CD8-positive, alpha-beta memory T cell (primary cell): ENCODE data around the gene CMBL. TPM values are rescaled to one million over a fixed set of nuclear protein-coding genes. Genes with fewer than 3 reads are reported as not detected.

Source experiments
- CTCF ChIA-PET: fragments of 350-600 bp; sonication (Branson Sonifier 250); formaldehyde crosslinking; loops from one replicate; lab custom pipeline; 2021; ENCODE audit warnings: antibody characterized with exemption; lab: Charles Lee
- POLR2A ChIA-PET: fragments of 350-600 bp; sonication (Branson Sonifier 250); formaldehyde crosslinking; loops from one replicate; lab custom pipeline; 2021; ENCODE audit warnings: antibody characterized with exemption; lab: Charles Lee
- DNase-seq, 5 donors: peaks; one replicate each; pipeline versions ENCODE4 v3.0.0 to v3.0.0-alpha.2; 2020 to 2022; ENCODE audit warnings: mixed read lengths in 1 of 5
- H3K27ac ChIP-seq: one replicate; pipeline ENCODE4 v1.7.0; 2013; ENCODE audit warnings: low read depth, mild to moderate bottlenecking, low read length, moderate library complexity
- H3K27me3 ChIP-seq: 2 replicates; pipeline ENCODE4 v1.7.0; 2013; ENCODE audit warnings: low read length, mild to moderate bottlenecking; ENCODE audit not compliant: insufficient read depth, poor library complexity, severe bottlenecking
- H3K36me3 ChIP-seq: 2 replicates; pipeline ENCODE4 v1.7.0; 2013; ENCODE audit warnings: mild to moderate bottlenecking, low read length, moderate library complexity; ENCODE audit not compliant: insufficient read depth
- H3K4me1 ChIP-seq: 2 replicates; pipeline ENCODE4 v1.7.0; 2013; ENCODE audit warnings: mild to moderate bottlenecking, low read length, moderate library complexity; ENCODE audit not compliant: insufficient read depth
- H3K4me3 ChIP-seq: 2 replicates; pipeline ENCODE4 v1.7.0; 2013; ENCODE audit warnings: mild to moderate bottlenecking, low read length
- H3K9me3 ChIP-seq: 2 replicates; pipeline ENCODE4 v1.7.0; 2013; ENCODE audit warnings: mild to moderate bottlenecking, low read length
- H3K27ac Mint-ChIP-seq, 8 donors: one replicate each; pipeline ENCODE4 v1.8.0; 2020 to 2021; ENCODE audit warnings: mixed read lengths in 8 of 8, mild to moderate bottlenecking in 6 of 8, inconsistent platforms in 3 of 8, moderate library complexity in 3 of 8
- H3K27me3 Mint-ChIP-seq, 2 donors: one replicate each; pipeline ENCODE4 v1.8.0; 2020 to 2021; ENCODE audit warnings: mixed read lengths in 2 of 2, mild to moderate bottlenecking in 1 of 2, moderate library complexity in 1 of 2
- H3K36me3 Mint-ChIP-seq, 3 donors: one replicate each; pipeline ENCODE4 v1.8.0; 2020 to 2021; ENCODE audit warnings: mixed read lengths in 3 of 3, inconsistent platforms in 1 of 3, mild to moderate bottlenecking in 1 of 3
- H3K4me1 Mint-ChIP-seq, 3 donors: one replicate each; pipeline ENCODE4 v1.8.0; 2020 to 2021; ENCODE audit warnings: mixed read lengths in 3 of 3, inconsistent platforms in 1 of 3, mild to moderate bottlenecking in 1 of 3
- H3K4me3 Mint-ChIP-seq, 7 donors: one replicate each; pipeline ENCODE4 v1.8.0; 2020 to 2021; ENCODE audit warnings: mixed read lengths in 7 of 7, mild to moderate bottlenecking in 6 of 7, moderate library complexity in 4 of 7, inconsistent platforms in 2 of 7
- H3K9me3 Mint-ChIP-seq, 5 donors: one replicate each; pipeline ENCODE4 v1.8.0; 2020 to 2022; ENCODE audit warnings: mixed read lengths in 5 of 5, mild to moderate bottlenecking in 3 of 5, moderate library complexity in 2 of 5, inconsistent platforms in 1 of 5
- polyA plus RNA-seq: library from polyadenylated mRNA; unstranded; fragments of 300-500 nt; fragmentation: Illumina TruSeq; gene quantifications from one replicate; pipeline ENCODE4 v1.2.3, GENCODE V29; 2021
- total RNA-seq, 2 experiments: library from RNA; stranded (reverse); gene quantifications; one replicate each; pipeline ENCODE4 v1.2.3, GENCODE V29; 2021

Gene CMBL
- total and polyA plus RNA-seq, 3 experiments from 2014 or later = 0.97 to 3.8 (median 3.7) TPM

- no peak overlapping the region for H3K4me3 ChIP-seq
- peaks cover 2 to 12% of the 10 kb centered on the region in 2 donors for H3K27me3 Mint-ChIP-seq
Observed at GRCh38 chr5:10283927-10284635, 23.6 kb downstream of the CMBL start.

GRCh38 chr5:10279925-10280720 lies 27.6 kb downstream of the CMBL start:
- Histone ChIP-seq H3K36me3 (no peaks in the 10 kb centered on the region), H3K27me3 (no peaks in the 10 kb centered on the region), H3K27ac (no peak overlapping the region), H3K9me3 (no peaks in the 10 kb centered on the region), H3K4me1 (no peaks in the 10 kb centered on the region), H3K4me3 (no peak overlapping the region)
- CTCF ChIA-PET = interaction anchor here (0.8 to 7.7 kb wide), 4 partner anchors 28 to 348 kb away, joined by 3 to 101 read pairs (median 4); no protein-coding TSS in a partner anchor
- DNase-seq = no peak
- H3K27ac Mint-ChIP-seq = no peak overlapping the region
- H3K9me3 Mint-ChIP-seq = no peaks in the 10 kb centered on the region
- H3K4me1 Mint-ChIP-seq = peaks cover 9 to 11% (median 10%) of the 10 kb centered on the region in 3 donors
- no peaks in the 10 kb centered on the region for H3K36me3 Mint-ChIP-seq
- no peak overlapping the region for H3K4me3 Mint-ChIP-seq
- peaks cover 4 to 9% of the 10 kb centered on the region in 2 donors for H3K27me3 Mint-ChIP-seq
- POLR2A ChIA-PET = no interaction called here

More at GRCh38 chr5:10283927-10284635, 23.6 kb downstream of the CMBL start:
- H3K4me1 Mint-ChIP-seq = peaks cover 8 to 14% (median 12%) of the 10 kb centered on the region in 3 donors
- peak overlapping the region in 1 of 7 donors; percentile 79 for H3K4me3 Mint-ChIP-seq
- ChIA-PET CTCF (interaction anchor here (0.7 to 7.7 kb wide), 25 partner anchors 8 to 352 kb away, joined by 3 to 101 read pairs (median 4); partner anchors contain the start of genes ATPSCKMT and CCT5), POLR2A (no interaction called here)
- Histone ChIP-seq H3K27ac (no peak overlapping the region), H3K4me1 (no peaks in the 10 kb centered on the region), H3K27me3 (no peaks in the 10 kb centered on the region), H3K36me3 (no peaks in the 10 kb centered on the region), H3K9me3 (no peaks in the 10 kb centered on the region)
- DNase-seq = peak; percentile 57 to 78 (median 63)
- H3K36me3 Mint-ChIP-seq = no peaks in the 10 kb centered on the region
- H3K9me3 Mint-ChIP-seq = no peaks in the 10 kb centered on the region
- H3K27ac Mint-ChIP-seq = no peak overlapping the region

GRCh38 chr5:10279328-10279727 lies 28.4 kb downstream of the CMBL start:
- H3K9me3 Mint-ChIP-seq = no peaks in the 10 kb centered on the region
- CTCF ChIA-PET = interaction anchor here (0.8 to 1.6 kb wide), 3 partner anchors 27 to 348 kb away, joined by 3 to 6 read pairs (median 3); no protein-coding TSS in a partner anchor

GRCh38 chr5:10278658-10279279 lies 28.9 kb downstream of the CMBL start:
- no peaks in the 10 kb centered on the region for H3K9me3 ChIP-seq
- ChIA-PET CTCF (interaction anchor here (0.8 to 1.7 kb wide), 4 partner anchors 14 to 349 kb away, joined by 3 to 6 read pairs (median 4); no protein-coding TSS in a partner anchor), POLR2A (no interaction called here)
- Mint-ChIP-seq H3K9me3 (peaks cover 0 to under 1% (median 0%) of the 10 kb centered on the region in 5 donors), H3K4me3 (no peak overlapping the region), H3K27me3 (peaks cover 2 to 12% of the 10 kb centered on the region in 2 donors), H3K27ac (no peak overlapping the region), H3K4me1 (peaks cover 2 to 8% (median 7%) of the 10 kb centered on the region in 3 donors), H3K36me3 (no peaks in the 10 kb centered on the region)
- H3K36me3 ChIP-seq = no peaks in the 10 kb centered on the region
- H3K4me3 ChIP-seq = no peak overlapping the region
- H3K4me1 ChIP-seq = no peaks in the 10 kb centered on the region
- no peak for DNase-seq
- H3K27ac ChIP-seq = no peak overlapping the region
- H3K27me3 ChIP-seq = no peaks in the 10 kb centered on the region

More at GRCh38 chr5:10279328-10279727, 28.4 kb downstream of the CMBL start:
- Histone ChIP-seq H3K27ac (no peak overlapping the region), H3K9me3 (no peaks in the 10 kb centered on the region), H3K4me1 (no peaks in the 10 kb centered on the region), H3K4me3 (no peak overlapping the region), H3K27me3 (no peaks in the 10 kb centered on the region), H3K36me3 (no peaks in the 10 kb centered on the region)
- POLR2A ChIA-PET = no interaction called here
- peaks cover 8 to 12% (median 10%) of the 10 kb centered on the region in 3 donors for H3K4me1 Mint-ChIP-seq
- no peak for DNase-seq
- no peak overlapping the region for H3K4me3 Mint-ChIP-seq
- peaks cover 4 to 11% of the 10 kb centered on the region in 2 donors for H3K27me3 Mint-ChIP-seq
- no peaks in the 10 kb centered on the region for H3K36me3 Mint-ChIP-seq
- no peak overlapping the region for H3K27ac Mint-ChIP-seq

- Mint-ChIP-seq H3K4me1 (peaks cover 0 to 7% (median 5%) of the 10 kb centered on the region in 3 donors), H3K4me3 (no peak overlapping the region)
Observed at GRCh38 chr5:10277773-10278630, 29.7 kb downstream of the CMBL start.

GRCh38 chr5:10276691-10277090 lies 31.0 kb downstream of the CMBL start:
- CTCF ChIA-PET = no interaction called here
- H3K4me3 ChIP-seq = no peak overlapping the region
- Mint-ChIP-seq H3K27ac (no peak overlapping the region), H3K4me3 (no peak overlapping the region), H3K36me3 (peaks cover 0 to 2% (median 0%) of the 10 kb centered on the region in 3 donors), H3K4me1 (peaks cover 0 to 12% (median 7%) of the 10 kb centered on the region in 3 donors), H3K27me3 (peaks cover 8 to 15% of the 10 kb centered on the region in 2 donors), H3K9me3 (peaks cover 0 to 2% (median 0%) of the 10 kb centered on the region in 5 donors)
- DNase-seq = no peak
- H3K36me3 ChIP-seq = no peaks in the 10 kb centered on the region
- no peaks in the 10 kb centered on the region for H3K27me3 ChIP-seq
- H3K9me3 ChIP-seq = no peaks in the 10 kb centered on the region
- POLR2A ChIA-PET = no interaction called here
- no peaks in the 10 kb centered on the region for H3K4me1 ChIP-seq
- H3K27ac ChIP-seq = no peak overlapping the region

More at GRCh38 chr5:10277773-10278630, 29.7 kb downstream of the CMBL start:
- H3K36me3 ChIP-seq = no peaks in the 10 kb centered on the region
- DNase-seq = no peak
- no peak overlapping the region for H3K27ac ChIP-seq
- H3K4me1 ChIP-seq = no peaks in the 10 kb centered on the region
- CTCF ChIA-PET = interaction anchor here (1.7 kb wide), 1 partner anchor 13 kb away, joined by 4 read pairs; no protein-coding TSS in a partner anchor
- peaks cover 0 to 2% (median 0%) of the 10 kb centered on the region in 5 donors for H3K9me3 Mint-ChIP-seq
- H3K27me3 Mint-ChIP-seq = peaks cover 0 to 14% of the 10 kb centered on the region in 2 donors
- POLR2A ChIA-PET = no interaction called here
- no peaks in the 10 kb centered on the region for H3K36me3 Mint-ChIP-seq
- no peaks in the 10 kb centered on the region for H3K9me3 ChIP-seq
- no peak overlapping the region for H3K27ac Mint-ChIP-seq
- H3K4me3 ChIP-seq = no peak overlapping the region
- H3K27me3 ChIP-seq = no peaks in the 10 kb centered on the region

- no peak overlapping the region for H3K27ac ChIP-seq
- Mint-ChIP-seq H3K4me1 (peaks cover 0 to 12% (median 7%) of the 10 kb centered on the region in 3 donors), H3K4me3 (no peak overlapping the region), H3K27me3 (peaks cover 12 to 15% of the 10 kb centered on the region in 2 donors), H3K27ac (no peak overlapping the region), H3K9me3 (peaks cover 0 to 2% (median 0%) of the 10 kb centered on the region in 5 donors), H3K36me3 (peaks cover 0 to 2% (median 0%) of the 10 kb centered on the region in 3 donors)
- no peaks in the 10 kb centered on the region for H3K36me3 ChIP-seq
- H3K4me3 ChIP-seq = no peak overlapping the region
- H3K4me1 ChIP-seq = no peaks in the 10 kb centered on the region
- DNase-seq = no peak
- POLR2A ChIA-PET = no interaction called here
- CTCF ChIA-PET = no interaction called here
- no peaks in the 10 kb centered on the region for H3K9me3 ChIP-seq
- H3K27me3 ChIP-seq = no peaks in the 10 kb centered on the region
Observed at GRCh38 chr5:10275991-10276390, 31.7 kb downstream of the CMBL start.
